ENCODE data around the gene ADAMTS18.

The ADAMTS18 gene

GRCh38 chr16:77330332-77331042 is 104.3 kb downstream of the ADAMTS18 start:
- no peak for DNase-seq (ENCODE audit: extremely low read depth in 1 of 2, low read depth in 1 of 2)

GRCh38 chr16:77328768-77329167 is 106.1 kb downstream of the ADAMTS18 start:
- DNase-seq (ENCODE audit: extremely low read depth in 1 of 2, low read depth in 1 of 2), result no peak

GRCh38 chr16:77328274-77328673 is 106.6 kb downstream of the ADAMTS18 start:
- DNase-seq (ENCODE audit: extremely low read depth in 1 of 2, low read depth in 1 of 2), result no peak

- DNase-seq (ENCODE audit: extremely low read depth in 1 of 2, low read depth in 1 of 2), result no peak
These were observed 107.1 kb downstream of the ADAMTS18 start for GRCh38 chr16:77327717-77328116.

- DNase-seq (ENCODE audit: extremely low read depth in 1 of 2, low read depth in 1 of 2), result no peak
These were observed 110.1 kb downstream of the ADAMTS18 start for GRCh38 chr16:77324729-77325128.

- no peak for DNase-seq (ENCODE audit: extremely low read depth in 1 of 2, low read depth in 1 of 2)
These were observed 111.1 kb downstream of the ADAMTS18 start for GRCh38 chr16:77323695-77324094.

GRCh38 chr16:77322757-77323156 is 112.1 kb downstream of the ADAMTS18 start:
- DNase-seq (ENCODE audit: extremely low read depth in 1 of 2, low read depth in 1 of 2), result no peak

- no peak for DNase-seq (ENCODE audit: extremely low read depth in 1 of 2, low read depth in 1 of 2)
These were observed 117.8 kb downstream of the ADAMTS18 start for GRCh38 chr16:77317059-77317458.

- DNase-seq (ENCODE audit: extremely low read depth in 1 of 2, low read depth in 1 of 2), result no peak
These were observed 124.0 kb downstream of the ADAMTS18 start for GRCh38 chr16:77310877-77311276.

- DNase-seq (ENCODE audit: extremely low read depth in 1 of 2, low read depth in 1 of 2), result no peak
These were observed 126.7 kb downstream of the ADAMTS18 start for GRCh38 chr16:77308163-77308561.

GRCh38 chr16:77307426-77308162 is 127.2 kb downstream of the ADAMTS18 start:
- DNase-seq (ENCODE audit: extremely low read depth in 1 of 2, low read depth in 1 of 2), result no peak

GRCh38 chr16:77306075-77306474 is 128.8 kb downstream of the ADAMTS18 start:
- DNase-seq (ENCODE audit: extremely low read depth in 1 of 2, low read depth in 1 of 2), result no peak

- no peak for DNase-seq (ENCODE audit: extremely low read depth in 1 of 2, low read depth in 1 of 2)
These were observed 130.0 kb downstream of the ADAMTS18 start for GRCh38 chr16:77304877-77305276.

GRCh38 chr16:77304134-77304533 is 130.7 kb downstream of the ADAMTS18 start:
- DNase-seq (ENCODE audit: extremely low read depth in 1 of 2, low read depth in 1 of 2), result no peak

GRCh38 chr16:77302674-77303073 is 132.2 kb downstream of the ADAMTS18 start:
- DNase-seq (ENCODE audit: extremely low read depth in 1 of 2, low read depth in 1 of 2), result no peak

- no peak for DNase-seq (ENCODE audit: extremely low read depth in 1 of 2, low read depth in 1 of 2)
These were observed 132.6 kb downstream of the ADAMTS18 start for GRCh38 chr16:77302249-77302648.

GRCh38 chr16:77300256-77300655 is 134.6 kb downstream of the ADAMTS18 start:
- no peak for DNase-seq (ENCODE audit: extremely low read depth in 1 of 2, low read depth in 1 of 2)

GRCh38 chr16:77299395-77299794 is 135.4 kb downstream of the ADAMTS18 start:
- no peak for DNase-seq (ENCODE audit: extremely low read depth in 1 of 2, low read depth in 1 of 2)

GRCh38 chr16:77298418-77299360 is 136.1 kb downstream of the ADAMTS18 start:
- DNase-seq (ENCODE audit: extremely low read depth in 1 of 2, low read depth in 1 of 2), result no peak

- DNase-seq (ENCODE audit: extremely low read depth in 1 of 2, low read depth in 1 of 2), result no peak
These were observed 136.8 kb downstream of the ADAMTS18 start for GRCh38 chr16:77297996-77298395.

GRCh38 chr16:77295896-77296295 is 138.9 kb downstream of the ADAMTS18 start:
- no peak for DNase-seq (ENCODE audit: extremely low read depth in 1 of 2, low read depth in 1 of 2)
